Peyer's patch (tissue), 4 donors: ENCODE measurements around the gene SHC3.

Source experiments
- CTCF ChIP-seq, 6 experiments: fragments of 450-650 bp in 4 of 6; fragments of 200-600 bp in 2 of 6; sonication (generic) in 1 of 6; IDR thresholded peaks; one replicate each; pipeline ENCODE4 v1.5.1; 2017 to 2019; ENCODE audit warnings: antibody characterized with exemption in 6 of 6, mild to moderate bottlenecking in 3 of 6, moderate library complexity in 1 of 6
- POLR2A ChIP-seq, 2 donors: fragments of 450-650 bp; IDR thresholded peaks; one replicate each; pipeline ENCODE4 v1.5.1; 2017; ENCODE audit warnings: antibody characterized with exemption in 2 of 2, mild to moderate bottlenecking in 2 of 2, moderate library complexity in 2 of 2

- TF ChIP-seq CTCF (IDR thresholded peaks at IDR 0.05): no peak
- TF ChIP-seq POLR2A (IDR thresholded peaks at IDR 0.05): no peak
Observed at GRCh38 chr9:88993327-88993726, 185.3 kb downstream of the SHC3 start.
